HG03159 (cell line): ENCODE results near the gene CENPP.
"Not testable (repeated sequence)": the region's sequence is repeated elsewhere in the genome, so short reads cannot be mapped to it uniquely, and the experiment has no call there.

ENCODE experiments used
- ATAC-seq: cut with Tn5 transposase; IDR thresholded peaks from one replicate; pipeline ENCODE4 v1.9.1; 2021; ENCODE audit warnings: mild to moderate bottlenecking, moderate library complexity; ENCODE audit not compliant: unreplicated experiment

CENPP gene

GRCh38 chr9:92377876-92378275, 52.1 kb downstream of the CENPP start:
- no peak for ATAC-seq

DNA sequence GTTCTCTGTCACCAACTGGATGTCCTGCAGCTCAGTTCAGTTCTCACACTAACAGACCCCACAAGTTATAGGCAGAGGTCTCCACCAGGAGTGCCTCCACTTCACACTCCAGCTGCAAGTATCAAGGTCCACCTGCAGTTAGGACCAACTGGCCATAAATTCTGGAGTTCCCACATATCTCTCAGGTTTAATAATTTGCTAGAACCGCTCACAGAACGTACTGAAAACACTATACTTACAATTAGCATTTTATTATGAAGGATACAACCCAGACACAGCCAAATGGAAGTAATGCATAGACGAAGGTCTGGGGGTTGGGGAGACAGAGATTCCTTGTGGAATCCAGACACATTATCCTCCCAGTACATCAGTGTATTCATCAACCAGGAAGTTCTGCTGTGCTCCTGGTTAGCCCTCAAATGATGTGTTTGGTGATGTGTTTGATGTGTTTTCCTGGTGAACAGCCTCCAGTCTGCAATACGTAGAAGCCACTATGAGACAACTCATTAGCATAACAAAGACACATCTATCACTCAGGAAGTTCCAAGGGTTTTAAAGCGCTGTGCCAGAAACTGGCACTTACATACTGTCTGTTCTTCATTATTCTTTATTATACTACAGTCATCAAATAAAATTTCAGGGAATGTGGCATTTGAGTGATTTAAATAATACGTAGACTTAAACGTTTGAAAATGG, 53.3 kb downstream of the CENPP start:
- ATAC-seq = no peak

GRCh38 chr9:92380603-92381002, 54.9 kb downstream of the CENPP start:
- no peak for ATAC-seq

DNA sequence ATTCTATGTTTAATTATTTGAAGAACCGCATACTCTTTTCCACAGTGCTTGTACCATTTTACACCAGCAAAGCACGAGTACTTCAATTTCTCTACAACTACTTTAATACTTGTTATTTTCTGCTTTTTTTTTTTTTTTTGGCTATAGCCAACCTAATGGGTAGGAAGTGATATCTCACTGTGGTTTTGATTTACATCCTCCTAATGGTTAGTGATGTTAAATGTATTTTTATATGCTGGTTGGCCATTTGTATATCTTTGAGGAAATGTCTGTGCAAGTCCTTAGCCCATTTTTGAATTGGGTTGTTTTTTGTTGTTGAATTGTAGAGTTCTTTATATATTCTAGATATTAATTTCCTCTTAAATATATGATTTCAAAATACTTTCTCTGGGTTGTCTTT, 56.0 kb downstream of the CENPP start:
- no peak for ATAC-seq

- no peak for ATAC-seq
Measured at GRCh38 chr9:92384375-92384774, 58.6 kb downstream of the CENPP start.

DNA sequence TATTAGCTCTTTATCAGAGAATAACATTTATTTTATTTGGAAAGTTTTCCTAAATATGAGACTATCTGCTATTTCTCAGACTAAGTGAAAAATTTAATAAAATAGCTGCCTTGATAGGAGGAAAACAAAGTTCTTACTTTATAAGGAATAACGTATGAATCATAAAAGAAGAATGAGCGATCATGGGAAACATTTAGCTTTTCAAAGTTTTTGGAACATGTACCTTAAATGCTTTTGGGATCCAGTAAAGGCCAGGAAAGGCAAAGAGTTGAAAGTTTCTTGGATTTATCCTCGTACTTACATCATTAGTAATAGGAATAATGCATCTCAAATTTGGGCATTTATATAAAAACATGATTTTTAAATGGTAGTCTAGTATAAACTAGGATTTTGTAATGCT, 59.2 kb downstream of the CENPP start:
- ATAC-seq = no peak

- no peak for ATAC-seq
Measured at GRCh38 chr9:92385477-92385876, 59.7 kb downstream of the CENPP start.

DNA sequence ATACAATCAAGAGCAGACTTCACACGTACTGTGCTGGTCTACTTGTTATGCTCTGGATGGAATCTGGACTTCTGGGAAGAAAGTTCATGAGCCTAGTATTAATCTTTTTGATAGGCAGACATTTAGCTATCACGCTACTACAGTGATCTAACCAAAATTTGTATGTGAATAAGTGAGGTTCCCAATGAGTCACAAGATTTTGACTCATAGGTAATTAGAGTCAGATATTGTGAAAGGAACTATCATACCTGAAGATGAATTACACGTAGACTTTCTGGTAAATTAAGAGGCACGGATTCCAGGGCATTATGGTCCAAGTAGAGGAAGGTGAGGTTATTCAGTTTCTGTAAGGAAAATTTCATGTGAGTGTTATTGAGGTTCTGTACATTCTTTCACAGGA, 60.2 kb downstream of the CENPP start:
- ATAC-seq = no peak

DNA sequence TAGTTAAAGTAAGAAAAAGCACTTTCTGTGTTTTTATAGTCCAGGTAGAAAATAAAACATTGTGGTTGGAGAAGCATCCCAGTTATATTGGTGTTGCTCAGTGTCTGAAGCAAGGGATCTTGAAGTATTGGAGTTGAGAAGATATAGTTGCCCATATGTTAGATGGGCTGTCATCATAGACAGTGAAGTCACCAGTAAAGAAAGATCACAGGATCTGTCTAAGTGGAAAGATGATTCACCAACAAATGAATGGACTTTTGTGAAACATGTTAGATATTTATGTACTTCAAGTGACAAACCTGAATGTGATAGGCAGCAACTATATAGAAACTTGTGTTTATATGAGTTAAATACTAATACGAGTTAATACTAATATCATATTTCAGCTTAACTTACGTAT, 66.9 kb downstream of the CENPP start:
- no peak for ATAC-seq

DNA sequence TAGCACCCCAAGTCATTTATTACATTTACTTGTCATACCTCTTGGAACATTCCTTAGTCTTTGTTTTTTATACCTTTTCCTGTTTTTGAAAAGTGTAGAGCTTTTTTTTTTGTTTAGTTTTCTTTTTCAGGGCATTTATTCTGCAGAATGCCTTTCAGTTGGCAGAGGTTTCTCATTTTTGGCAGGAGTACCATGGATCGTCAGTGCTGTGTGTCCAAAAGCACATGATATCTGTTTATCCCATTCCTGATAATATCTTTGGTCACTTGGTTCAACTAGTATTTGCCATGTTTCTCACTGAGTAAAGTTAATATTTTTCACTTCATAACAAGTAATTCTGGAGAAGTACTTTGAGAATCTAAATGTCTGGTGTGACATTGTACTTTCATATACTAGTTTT, 67.9 kb downstream of the CENPP start:
- ATAC-seq = no peak

GRCh38 chr9:92395617-92396016, 69.9 kb downstream of the CENPP start:
- ATAC-seq = no peak

DNA sequence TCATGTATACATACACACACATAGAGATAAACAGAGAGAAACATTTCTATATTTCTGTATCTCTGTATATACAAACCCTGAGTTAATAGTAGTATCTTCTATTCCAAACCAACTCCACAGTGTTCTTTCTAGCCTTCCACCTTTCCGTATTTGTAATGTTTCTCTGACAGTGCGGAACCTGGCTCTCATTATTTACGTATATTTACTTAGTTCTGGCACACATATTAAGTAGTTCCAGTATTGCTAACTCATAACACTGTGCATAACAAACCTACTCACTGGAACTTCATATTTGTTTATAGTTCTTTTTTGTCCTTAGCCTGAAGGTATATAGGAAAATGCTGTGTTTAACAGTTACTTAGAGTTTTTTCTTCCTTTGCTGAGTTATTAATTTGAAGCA, 72.1 kb downstream of the CENPP start:
- no peak for ATAC-seq

DNA sequence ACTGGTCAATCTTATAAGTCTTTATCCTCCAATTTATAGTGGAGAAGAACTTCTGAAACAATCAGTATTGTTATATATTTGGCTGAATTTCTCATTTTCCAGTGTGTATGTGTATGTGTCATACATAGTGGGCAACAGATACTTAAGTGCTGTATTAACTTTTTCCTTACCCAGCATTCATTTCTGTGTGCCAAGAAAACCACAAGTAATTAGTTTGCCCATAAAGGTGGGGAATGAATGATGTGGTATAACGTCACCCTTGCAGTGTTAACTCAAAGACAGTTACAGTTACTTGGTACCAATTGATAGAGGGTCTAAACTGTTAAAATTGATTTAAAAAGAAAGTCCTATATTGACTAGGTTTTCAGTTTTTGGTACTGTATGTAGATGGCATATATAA, 76.6 kb downstream of the CENPP start:
- ATAC-seq = no peak

DNA sequence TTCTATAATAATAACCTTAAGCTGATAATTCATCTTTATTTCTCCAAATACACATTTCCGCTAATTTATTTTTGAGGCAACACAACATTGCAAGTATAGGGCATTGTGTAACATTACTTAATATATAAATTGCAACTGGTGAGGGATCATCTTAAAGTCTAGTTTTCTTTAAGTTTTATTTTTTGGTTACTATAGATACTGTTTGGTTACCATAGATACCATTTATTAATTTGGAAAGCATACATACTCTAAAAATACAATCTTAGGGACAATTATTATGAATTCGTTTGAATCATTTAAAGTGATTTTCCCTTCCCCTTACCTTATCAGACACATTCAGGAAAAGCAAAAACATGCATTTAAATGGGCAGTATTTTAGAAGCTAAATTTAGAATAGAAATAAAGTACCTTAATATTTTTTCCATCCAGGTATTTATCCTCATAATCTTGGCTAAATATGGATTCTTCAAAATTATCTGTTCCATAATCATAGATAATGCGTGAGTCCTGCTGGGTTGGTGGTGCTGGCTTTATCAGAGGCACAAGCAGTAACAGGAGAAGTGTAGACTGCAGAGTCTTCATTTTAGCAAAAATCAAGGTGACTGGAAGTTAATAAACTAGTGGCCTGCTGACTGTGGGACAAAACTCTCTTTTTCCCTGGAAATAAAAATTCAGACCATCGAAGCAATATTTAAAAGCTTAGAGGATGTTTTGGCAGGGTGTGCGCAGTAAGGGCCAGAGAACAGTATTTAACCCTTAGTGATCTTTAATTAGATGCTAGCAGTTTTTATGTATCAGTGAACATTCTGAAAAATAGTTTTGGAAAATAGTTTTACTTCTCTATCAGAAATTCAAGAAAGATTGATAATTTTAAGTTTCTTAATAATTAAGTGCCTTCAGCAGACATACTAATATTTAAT, 77.3 kb downstream of the CENPP start:
- ATAC-seq = no peak

DNA sequence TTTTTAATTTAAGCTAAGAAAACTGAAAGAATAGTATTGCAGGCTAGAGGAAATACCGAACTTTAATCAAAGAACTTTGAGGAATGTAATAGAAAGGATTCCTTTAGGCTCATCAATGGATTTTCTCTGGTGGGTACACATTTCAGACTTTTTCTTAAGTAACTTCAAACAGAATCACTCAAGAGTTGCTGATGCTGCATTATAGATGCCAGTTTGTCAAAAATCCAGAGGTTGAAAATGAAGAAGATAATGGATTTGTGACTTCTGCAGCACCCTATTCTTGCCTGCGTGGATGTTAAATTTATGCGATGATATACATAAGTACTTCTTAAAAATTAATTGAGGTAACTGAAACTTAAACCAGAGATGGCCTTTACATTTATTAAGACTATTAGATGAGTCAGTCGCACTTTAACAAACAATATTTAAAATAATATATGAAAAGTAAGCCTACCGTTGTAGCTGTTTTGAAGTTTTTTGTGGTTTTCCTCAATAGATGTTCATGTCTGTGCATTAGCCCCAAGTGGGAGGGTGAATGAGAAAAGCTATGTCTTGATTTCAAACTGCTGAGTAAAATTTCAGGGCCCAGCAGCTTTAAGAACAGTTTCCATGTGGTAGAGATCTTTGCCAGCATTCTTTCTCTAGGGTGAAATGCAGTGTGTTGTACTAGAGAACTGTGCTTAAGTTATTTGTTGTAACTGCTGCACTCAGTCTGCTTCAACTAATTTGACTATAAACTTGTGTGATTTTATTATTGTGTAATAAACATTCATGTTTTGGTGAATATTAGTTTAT, 78.5 kb downstream of the CENPP start, which contains the start of gene OGN:
Gene OGN (minus strand): TSS at position 537 of the 795 bp plus-strand sequence. CDS start 1,171 bp downstream, outside the sequence.
- no peak for ATAC-seq

DNA sequence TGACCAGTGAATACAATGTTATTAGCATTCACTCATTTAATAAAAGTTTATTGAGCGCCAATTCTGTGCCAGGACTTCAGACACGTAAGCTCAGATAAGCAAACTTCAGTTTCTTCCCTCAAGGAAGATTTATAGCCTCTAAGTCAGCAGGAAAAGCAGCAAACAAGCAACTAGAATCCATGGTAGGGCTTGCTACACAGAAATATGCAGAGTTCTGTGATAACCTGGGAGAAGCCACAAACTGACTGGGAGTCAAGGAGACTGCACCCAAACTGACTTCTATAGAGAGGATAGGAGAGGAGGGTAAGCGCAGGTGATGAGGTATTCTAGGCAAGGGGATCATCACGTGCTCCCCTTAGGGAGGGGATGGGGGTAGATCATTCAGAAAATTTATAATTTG, 80.1 kb downstream of the CENPP start:
- no peak for ATAC-seq

- peak; percentile 79 for ATAC-seq
Measured at GRCh38 chr9:92406477-92406876, 80.7 kb downstream of the CENPP start.

- no peak for ATAC-seq
Measured at GRCh38 chr9:92407818-92408217, 82.1 kb downstream of the CENPP start.

DNA sequence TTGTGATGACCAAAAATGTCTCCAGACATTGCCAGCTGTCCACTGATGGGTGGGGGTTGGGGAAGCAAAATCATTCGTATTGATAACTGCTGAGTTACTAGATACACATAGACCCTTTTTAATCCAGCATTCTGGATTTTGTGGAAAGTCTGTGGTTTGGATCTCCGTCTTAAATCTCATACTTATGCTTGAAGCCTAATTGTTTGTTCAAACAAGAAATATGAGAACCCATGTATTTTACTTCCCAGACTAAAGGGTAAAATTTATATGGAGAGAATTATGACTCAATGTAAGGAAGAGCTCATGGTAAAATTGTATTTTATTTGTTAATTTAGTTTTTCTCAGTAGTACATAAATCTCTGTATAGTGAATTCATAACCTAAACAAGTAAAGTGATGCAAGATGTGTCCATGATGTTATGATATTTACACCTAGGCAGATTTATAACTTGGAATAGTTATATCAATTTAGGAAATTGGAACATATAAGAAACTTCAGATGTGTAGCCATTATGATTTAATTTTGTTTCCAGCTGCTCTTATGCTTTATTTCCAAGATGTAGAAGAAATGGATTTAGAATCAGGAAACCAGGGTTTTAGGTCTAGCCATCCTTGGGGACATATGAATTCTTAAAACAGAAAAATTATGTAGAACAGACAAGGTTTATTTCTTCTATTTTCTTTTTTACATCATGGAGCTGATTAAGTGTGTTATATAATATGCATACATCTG, 83.2 kb downstream of the CENPP start:
- ATAC-seq = no peak

DNA sequence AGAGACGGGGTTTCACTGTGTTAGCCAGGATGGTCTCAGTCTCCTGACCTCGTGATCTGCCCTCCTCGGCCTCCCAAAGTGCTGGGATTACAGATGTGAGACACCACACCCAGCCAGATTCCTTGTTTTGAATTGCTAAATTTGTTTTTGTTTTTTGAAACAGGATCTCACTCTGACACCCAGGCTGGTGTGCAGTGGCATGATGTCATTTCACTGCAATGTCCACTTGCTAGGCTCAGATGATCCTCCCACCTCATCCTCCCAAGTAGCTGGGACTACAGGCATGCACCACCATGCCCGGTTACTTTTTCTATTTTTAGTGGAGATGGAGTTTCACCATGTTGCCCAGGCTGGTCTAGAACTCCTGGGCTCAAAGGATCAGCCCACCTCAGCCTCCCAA, 85.4 kb downstream of the CENPP start:
- ATAC-seq = not testable (repeated sequence)

GRCh38 chr9:92414566-92414965, 88.8 kb downstream of the CENPP start:
- no peak for ATAC-seq
